Uterus (tissue), 2 donors: ENCODE results near the gene KLRF1.

Source experiments
- POLR2A ChIP-seq, 2 donors: fragments of 450-650 bp; IDR thresholded peaks; one replicate each; pipeline ENCODE4 v1.6.1; 2016; ENCODE audit warnings: antibody characterized with exemption in 2 of 2, mild to moderate bottlenecking in 1 of 2, moderate library complexity in 1 of 2
- TF ChIP-seq, protein P1 (sequence below), 4 experiments: fragments of 200-600 bp in 2 of 4; fragments of 450-650 bp in 2 of 4; sonication (generic) in 2 of 4; IDR thresholded peaks; one replicate each; pipeline ENCODE4 v1.5.1; 2016 to 2019; ENCODE audit warnings: antibody characterized with exemption in 4 of 4, mild to moderate bottlenecking in 2 of 4, moderate library complexity in 1 of 4

DNA sequence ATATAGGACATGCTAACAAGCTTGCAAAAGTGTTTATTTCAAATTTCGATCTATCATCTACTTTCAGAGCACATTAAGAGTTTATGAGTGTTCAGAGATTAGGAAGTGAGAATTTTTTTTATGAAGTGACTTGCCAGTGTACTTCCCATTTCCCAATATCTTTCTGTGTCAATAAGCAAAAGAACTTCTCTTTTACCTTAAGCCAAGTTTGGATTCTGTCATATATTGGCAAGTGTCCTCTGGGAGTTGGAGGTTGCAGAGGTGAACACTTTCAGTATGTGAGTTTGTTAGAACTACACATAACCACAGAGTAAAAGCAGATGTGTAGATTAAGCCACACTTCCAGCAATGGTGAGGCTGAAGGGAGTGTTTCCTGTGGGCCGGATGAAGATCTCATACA, 16.6 kb upstream of the KLRF1 start:
- TF ChIP-seq, protein P1, sequence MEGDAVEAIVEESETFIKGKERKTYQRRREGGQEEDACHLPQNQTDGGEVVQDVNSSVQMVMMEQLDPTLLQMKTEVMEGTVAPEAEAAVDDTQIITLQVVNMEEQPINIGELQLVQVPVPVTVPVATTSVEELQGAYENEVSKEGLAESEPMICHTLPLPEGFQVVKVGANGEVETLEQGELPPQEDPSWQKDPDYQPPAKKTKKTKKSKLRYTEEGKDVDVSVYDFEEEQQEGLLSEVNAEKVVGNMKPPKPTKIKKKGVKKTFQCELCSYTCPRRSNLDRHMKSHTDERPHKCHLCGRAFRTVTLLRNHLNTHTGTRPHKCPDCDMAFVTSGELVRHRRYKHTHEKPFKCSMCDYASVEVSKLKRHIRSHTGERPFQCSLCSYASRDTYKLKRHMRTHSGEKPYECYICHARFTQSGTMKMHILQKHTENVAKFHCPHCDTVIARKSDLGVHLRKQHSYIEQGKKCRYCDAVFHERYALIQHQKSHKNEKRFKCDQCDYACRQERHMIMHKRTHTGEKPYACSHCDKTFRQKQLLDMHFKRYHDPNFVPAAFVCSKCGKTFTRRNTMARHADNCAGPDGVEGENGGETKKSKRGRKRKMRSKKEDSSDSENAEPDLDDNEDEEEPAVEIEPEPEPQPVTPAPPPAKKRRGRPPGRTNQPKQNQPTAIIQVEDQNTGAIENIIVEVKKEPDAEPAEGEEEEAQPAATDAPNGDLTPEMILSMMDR (IDR thresholded peaks at IDR 0.05), result no peak
- no peak for TF ChIP-seq POLR2A (IDR thresholded peaks at IDR 0.05)
